ENCODE results near the gene RIMS3.

GRCh38 chr1:40701684-40702083 is 36.2 kb upstream of the RIMS3 start:
- no peak for TF ChIP-seq EZH2phosphoT487 (IDR thresholded peaks at IDR 0.05; ENCODE audit: low read depth)
- no peak for TF ChIP-seq CTCF (IDR thresholded peaks at IDR 0.05; ENCODE audit: low read depth, low read length)
